Esophagus squamous epithelium (tissue), 4 donors: ENCODE results near the gene MYH13.

Source experiments
- POLR2A ChIP-seq, 4 donors: fragments of 450-650 bp; IDR thresholded peaks; one replicate each; pipeline ENCODE4 v1.6.1; 2017; ENCODE audit warnings: antibody characterized with exemption in 4 of 4, mild to moderate bottlenecking in 4 of 4, moderate library complexity in 3 of 4
- TF ChIP-seq, protein P1 (sequence below), 6 experiments: fragments of 450-650 bp in 4 of 6; fragments of 200-600 bp in 2 of 6; sonication (generic) in 2 of 6; IDR thresholded peaks; one replicate each; pipeline ENCODE4 v1.5.1; 2016 to 2019; ENCODE audit warnings: antibody characterized with exemption in 6 of 6, mild to moderate bottlenecking in 4 of 6, moderate library complexity in 4 of 6

DNA sequence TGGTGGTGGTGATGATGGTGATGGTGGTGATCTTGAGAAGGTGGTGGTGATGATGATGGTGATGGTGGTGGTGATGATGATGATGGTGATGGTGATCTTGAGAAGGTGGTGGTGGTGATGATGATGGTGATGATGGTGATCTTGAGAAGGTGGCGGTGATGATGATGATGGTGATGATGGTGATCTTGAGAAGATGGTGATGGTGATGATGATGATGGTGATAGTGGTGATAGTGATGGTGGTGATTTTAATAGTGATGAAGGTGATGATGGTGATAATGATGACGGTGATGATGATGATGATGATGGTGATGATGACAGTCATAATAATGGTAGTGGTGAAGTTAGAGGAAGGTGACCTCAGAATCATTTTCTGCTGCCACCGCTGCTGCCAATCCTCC lies 75.1 kb downstream of the MYH13 start:
- TF ChIP-seq, protein P1, sequence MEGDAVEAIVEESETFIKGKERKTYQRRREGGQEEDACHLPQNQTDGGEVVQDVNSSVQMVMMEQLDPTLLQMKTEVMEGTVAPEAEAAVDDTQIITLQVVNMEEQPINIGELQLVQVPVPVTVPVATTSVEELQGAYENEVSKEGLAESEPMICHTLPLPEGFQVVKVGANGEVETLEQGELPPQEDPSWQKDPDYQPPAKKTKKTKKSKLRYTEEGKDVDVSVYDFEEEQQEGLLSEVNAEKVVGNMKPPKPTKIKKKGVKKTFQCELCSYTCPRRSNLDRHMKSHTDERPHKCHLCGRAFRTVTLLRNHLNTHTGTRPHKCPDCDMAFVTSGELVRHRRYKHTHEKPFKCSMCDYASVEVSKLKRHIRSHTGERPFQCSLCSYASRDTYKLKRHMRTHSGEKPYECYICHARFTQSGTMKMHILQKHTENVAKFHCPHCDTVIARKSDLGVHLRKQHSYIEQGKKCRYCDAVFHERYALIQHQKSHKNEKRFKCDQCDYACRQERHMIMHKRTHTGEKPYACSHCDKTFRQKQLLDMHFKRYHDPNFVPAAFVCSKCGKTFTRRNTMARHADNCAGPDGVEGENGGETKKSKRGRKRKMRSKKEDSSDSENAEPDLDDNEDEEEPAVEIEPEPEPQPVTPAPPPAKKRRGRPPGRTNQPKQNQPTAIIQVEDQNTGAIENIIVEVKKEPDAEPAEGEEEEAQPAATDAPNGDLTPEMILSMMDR (IDR thresholded peaks at IDR 0.05): no peak
- no peak for TF ChIP-seq POLR2A (IDR thresholded peaks at IDR 0.05)
